Activated T-cell treated with anti-CD3 and anti-CD28 coated beads, Interleukin-2, amount 50 U/mL, for 24 hours (primary cell): ENCODE measurements around the gene UBALD1.
"Not testable (repeated sequence)": the region's sequence is repeated elsewhere in the genome, so short reads cannot be mapped to it uniquely, and the experiment has no call there.

Experiments used
- DNase-seq: peaks from one replicate; pipeline ENCODE4 v3.0.0-alpha.2; 2020
- H3K27ac Mint-ChIP-seq: 2 replicates; pipeline ENCODE4 v1.8.0; 2020; ENCODE audit warnings: mild to moderate bottlenecking, mixed read lengths
- H3K27me3 Mint-ChIP-seq: 2 replicates; pipeline ENCODE4 v1.8.0; 2020; ENCODE audit warnings: mixed read lengths
- H3K36me3 Mint-ChIP-seq: 2 replicates; pipeline ENCODE4 v1.8.0; 2020; ENCODE audit warnings: low read depth, mixed read lengths
- H3K4me1 Mint-ChIP-seq: 2 replicates; pipeline ENCODE4 v1.8.0; 2020; ENCODE audit warnings: low read depth, mixed read lengths
- H3K4me3 Mint-ChIP-seq: 2 replicates; pipeline ENCODE4 v1.8.0; 2020; ENCODE audit warnings: mild to moderate bottlenecking, moderate library complexity, mixed read lengths
- H3K9me3 Mint-ChIP-seq: 2 replicates; pipeline ENCODE4 v1.8.0; 2020; ENCODE audit warnings: mixed read lengths

The UBALD1 gene

GRCh38 chr16:4651827-4652226, 37.1 kb upstream of the UBALD1 start:
- no peaks in the 10 kb centered on the region for H3K9me3 Mint-ChIP-seq
- no peak overlapping the region for H3K4me3 Mint-ChIP-seq
- H3K27me3 Mint-ChIP-seq = no peaks in the 10 kb centered on the region
- H3K36me3 Mint-ChIP-seq = peaks cover 76% of the 10 kb centered on the region
- no peak for DNase-seq
- no peak overlapping the region for H3K27ac Mint-ChIP-seq
- peaks cover 26% of the 10 kb centered on the region for H3K4me1 Mint-ChIP-seq

- Mint-ChIP-seq H3K27ac (peak overlapping the region; percentile 11), H3K36me3 (peaks cover 70% of the 10 kb centered on the region), H3K4me1 (peaks cover 37% of the 10 kb centered on the region)
- H3K27me3 Mint-ChIP-seq, H3K4me3 Mint-ChIP-seq, H3K9me3 Mint-ChIP-seq: not testable (repeated sequence)
- DNase-seq = peak; percentile 83
Observed at GRCh38 chr16:4650443-4651074, 35.9 kb upstream of the UBALD1 start.

GRCh38 chr16:4649744-4650442, 35.2 kb upstream of the UBALD1 start:
- peaks cover 41% of the 10 kb centered on the region for H3K4me1 Mint-ChIP-seq

GRCh38 chr16:4648917-4649316, 34.2 kb upstream of the UBALD1 start:
- peaks cover 58% of the 10 kb centered on the region for H3K36me3 Mint-ChIP-seq
- peaks cover 41% of the 10 kb centered on the region for H3K4me1 Mint-ChIP-seq
- no peak overlapping the region for H3K4me3 Mint-ChIP-seq
- H3K27me3 Mint-ChIP-seq = no peaks in the 10 kb centered on the region
- no peak for DNase-seq
- H3K9me3 Mint-ChIP-seq = no peaks in the 10 kb centered on the region
- H3K27ac Mint-ChIP-seq = peak overlapping the region; percentile 52

More at GRCh38 chr16:4649744-4650442, 35.2 kb upstream of the UBALD1 start:
- DNase-seq = no peak
- H3K9me3 Mint-ChIP-seq = no peaks in the 10 kb centered on the region
- H3K36me3 Mint-ChIP-seq = peaks cover 67% of the 10 kb centered on the region
- no peak overlapping the region for H3K4me3 Mint-ChIP-seq
- no peaks in the 10 kb centered on the region for H3K27me3 Mint-ChIP-seq
- peak overlapping the region; percentile 11 for H3K27ac Mint-ChIP-seq

GRCh38 chr16:4647644-4647980, 32.9 kb upstream of the UBALD1 start:
- Mint-ChIP-seq H3K4me3 (no peak overlapping the region), H3K9me3 (no peaks in the 10 kb centered on the region), H3K27ac (peak overlapping the region; percentile 44), H3K27me3 (no peaks in the 10 kb centered on the region), H3K4me1 (peaks cover 42% of the 10 kb centered on the region), H3K36me3 (peaks cover 50% of the 10 kb centered on the region)
- no peak for DNase-seq

- Mint-ChIP-seq H3K27ac (peak overlapping the region; percentile 44), H3K9me3 (no peaks in the 10 kb centered on the region), H3K4me1 (peaks cover 42% of the 10 kb centered on the region), H3K4me3 (no peak overlapping the region), H3K36me3 (peaks cover 44% of the 10 kb centered on the region), H3K27me3 (no peaks in the 10 kb centered on the region)
- DNase-seq = no peak
Observed at GRCh38 chr16:4646773-4647643, 32.3 kb upstream of the UBALD1 start.

GRCh38 chr16:4641895-4642294, 27.2 kb upstream of the UBALD1 start:
- H3K9me3 Mint-ChIP-seq = no peaks in the 10 kb centered on the region
- H3K27me3 Mint-ChIP-seq = no peaks in the 10 kb centered on the region
- H3K4me1 Mint-ChIP-seq = peaks cover 42% of the 10 kb centered on the region
- H3K36me3 Mint-ChIP-seq = peaks cover 35% of the 10 kb centered on the region
- DNase-seq = no peak
- no peak overlapping the region for H3K27ac Mint-ChIP-seq
- H3K4me3 Mint-ChIP-seq = no peak overlapping the region

- peak overlapping the region; percentile 78 for H3K27ac Mint-ChIP-seq
- H3K4me1 Mint-ChIP-seq = peaks cover 37% of the 10 kb centered on the region
- DNase-seq = no peak
- no peak overlapping the region for H3K4me3 Mint-ChIP-seq
- H3K27me3 Mint-ChIP-seq = no peaks in the 10 kb centered on the region
- peaks cover 39% of the 10 kb centered on the region for H3K36me3 Mint-ChIP-seq
- no peaks in the 10 kb centered on the region for H3K9me3 Mint-ChIP-seq
Observed at GRCh38 chr16:4641306-4641687, 26.6 kb upstream of the UBALD1 start.

GRCh38 chr16:4640572-4641305, 26.1 kb upstream of the UBALD1 start:
- no peak for DNase-seq
- Mint-ChIP-seq H3K9me3 (no peaks in the 10 kb centered on the region), H3K27ac (peak overlapping the region; percentile 78), H3K27me3 (no peaks in the 10 kb centered on the region), H3K4me1 (peaks cover 35% of the 10 kb centered on the region), H3K4me3 (no peak overlapping the region), H3K36me3 (peaks cover 40% of the 10 kb centered on the region)

GRCh38 chr16:4639899-4640509, 25.3 kb upstream of the UBALD1 start:
- Mint-ChIP-seq H3K27ac (peak overlapping the region; percentile 17), H3K4me1 (peaks cover 30% of the 10 kb centered on the region), H3K9me3 (no peaks in the 10 kb centered on the region), H3K27me3 (no peaks in the 10 kb centered on the region), H3K36me3 (peaks cover 34% of the 10 kb centered on the region), H3K4me3 (no peak overlapping the region)
- no peak for DNase-seq

GRCh38 chr16:4637501-4638166, 22.9 kb upstream of the UBALD1 start:
- no peak overlapping the region for H3K27ac Mint-ChIP-seq
- peaks cover 42% of the 10 kb centered on the region for H3K36me3 Mint-ChIP-seq

GRCh38 chr16:4636196-4636595, 21.5 kb upstream of the UBALD1 start:
- H3K27me3 Mint-ChIP-seq = no peaks in the 10 kb centered on the region
- no peak for DNase-seq
- H3K36me3 Mint-ChIP-seq = peaks cover 50% of the 10 kb centered on the region
- no peaks in the 10 kb centered on the region for H3K9me3 Mint-ChIP-seq
- peaks cover 30% of the 10 kb centered on the region for H3K4me1 Mint-ChIP-seq
- no peak overlapping the region for H3K4me3 Mint-ChIP-seq
- peak overlapping the region; percentile 26 for H3K27ac Mint-ChIP-seq

More at GRCh38 chr16:4637501-4638166, 22.9 kb upstream of the UBALD1 start:
- DNase-seq = no peak
- peaks cover 28% of the 10 kb centered on the region for H3K4me1 Mint-ChIP-seq
- H3K4me3 Mint-ChIP-seq = no peak overlapping the region
- H3K27me3 Mint-ChIP-seq = no peaks in the 10 kb centered on the region
- H3K9me3 Mint-ChIP-seq = no peaks in the 10 kb centered on the region

GRCh38 chr16:4634768-4635167, 20.1 kb upstream of the UBALD1 start:
- no peaks in the 10 kb centered on the region for H3K27me3 Mint-ChIP-seq
- H3K4me1 Mint-ChIP-seq = peaks cover 19% of the 10 kb centered on the region
- no peak overlapping the region for H3K4me3 Mint-ChIP-seq
- H3K27ac Mint-ChIP-seq = no peak overlapping the region
- no peak for DNase-seq
- H3K36me3 Mint-ChIP-seq = peaks cover 50% of the 10 kb centered on the region
- H3K9me3 Mint-ChIP-seq = no peaks in the 10 kb centered on the region
